ENCODE data around the gene SYT1.

DNA sequence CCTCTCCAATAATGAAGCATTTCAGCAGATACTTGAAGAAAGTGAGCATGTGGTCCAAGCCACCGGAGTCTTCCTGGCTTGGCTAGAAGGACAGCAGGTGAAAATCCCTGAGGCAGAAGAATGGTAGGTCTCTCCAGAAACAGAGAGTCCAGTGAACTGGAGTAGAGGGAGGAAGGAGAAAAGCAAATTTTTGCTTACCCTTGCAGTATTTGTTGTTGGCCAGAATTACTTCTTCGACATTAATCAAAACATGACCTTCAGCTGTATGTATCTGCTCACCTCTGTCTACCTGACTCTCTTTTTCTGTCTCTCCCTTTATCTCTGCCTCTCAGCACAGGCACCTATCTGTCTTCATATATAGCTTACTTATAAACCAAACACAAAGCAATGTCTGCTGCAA is 208.9 kb downstream of the SYT1 start:
- no peak for TF ChIP-seq CTCF (IDR thresholded peaks at IDR 0.05)
- no peak for TF ChIP-seq POLR2A (IDR thresholded peaks at IDR 0.05)
